ENCODE results near the gene WWOX. TPM values are rescaled to one million over a fixed set of nuclear protein-coding genes. Genes with fewer than 3 reads are reported as not detected.

Gene WWOX
- total RNA-seq, 1 experiment from 2014 or later: 15.6 TPM

- Histone ChIP-seq H3K4ac (ENCODE audit: low read depth, low read length) (no peak overlapping the region), H3T11ph (ENCODE audit: low read length) (no peak overlapping the region), H3K23me2 (ENCODE audit: insufficient read length, low read depth, low read length, poor library complexity, severe bottlenecking) (no peaks in the 10 kb centered on the region), H3K27me3 (ENCODE audit: insufficient read depth, low read length) (no peaks in the 10 kb centered on the region), H2AFZ (ENCODE audit: low read length) (no peak overlapping the region), H2BK5ac (ENCODE audit: insufficient read length, low read length) (no peak overlapping the region), H2BK120ac (ENCODE audit: low read depth, low read length, poor library complexity, severe bottlenecking) (no peak overlapping the region), H4K5ac (ENCODE audit: insufficient read length, low read depth, low read length) (no peak overlapping the region), H3K23ac (ENCODE audit: insufficient read length, low read depth, low read length) (no peak overlapping the region), H4K91ac (ENCODE audit: insufficient read length, low read depth, low read length) (no peak overlapping the region), H3K79me2 (ENCODE audit: insufficient read depth, low read length) (no peaks in the 10 kb centered on the region), H3K27ac (ENCODE audit: insufficient read length, low read depth, low read length) (no peak overlapping the region), H3K18ac (ENCODE audit: insufficient read length, low read depth, low read length) (no peak overlapping the region), H3K4me2 (ENCODE audit: insufficient read depth, insufficient read length, low read length) (no peak overlapping the region), H4K20me1 (ENCODE audit: control insufficient read depth, insufficient read depth, insufficient read length) (no peaks in the 10 kb centered on the region), H2BK20ac (ENCODE audit: low read depth, low read length, poor library complexity, severe bottlenecking) (no peak overlapping the region), H3K79me1 (ENCODE audit: insufficient read depth, low read depth, low read length, poor library complexity, severe bottlenecking) (no peaks in the 10 kb centered on the region), H2AK5ac (ENCODE audit: insufficient read length, low read length) (no peak overlapping the region), H4K8ac (replicated peaks; ENCODE audit: insufficient read length, low read depth, low read length) (no peak overlapping the region), H3K9ac (ENCODE audit: extremely low read depth, insufficient read length, low read length) (no peak overlapping the region), H3K4me1 (ENCODE audit: insufficient read depth, low read length) (0 out of 2 replicates have a peak, but pooled peaks cover 3% of the 10 kb centered on the region), H2BK15ac (ENCODE audit: low read depth, low read length) (no peak overlapping the region), H3K56ac (ENCODE audit: insufficient read length, low read depth, low read length) (no peak overlapping the region), H3K14ac (ENCODE audit: insufficient read depth, low read length) (no peak overlapping the region), H2BK12ac (ENCODE audit: insufficient read length, low read depth, low read length) (no peak overlapping the region), H3K9me3 (ENCODE audit: control insufficient read depth, low read depth, low read length) (no peaks in the 10 kb centered on the region)
- H3K27me3 Mint-ChIP-seq (ENCODE audit: low read depth): no peaks in the 10 kb centered on the region
- no peak overlapping the region for H3K4me3 Mint-ChIP-seq
- no CpG with 5 or more reads among the region's 3 CpGs for WGBS (ENCODE audit: extremely low coverage, insufficient read length, low lambda C conversion rate)
- H3K9me3 Mint-ChIP-seq: no peaks in the 10 kb centered on the region
- no peak for TF ChIP-seq CTCF (conservative IDR thresholded peaks at IDR 0.05)
- no peaks in the 10 kb centered on the region for H3K36me3 Mint-ChIP-seq (ENCODE audit: insufficient read depth in 1 of 3, low read depth in 3 of 3)
- H3K4me1 Mint-ChIP-seq: peaks cover 10 to 12% of the 10 kb centered on the region in 2 experiments
- no peak overlapping the region for H3K27ac Mint-ChIP-seq
- no peak for DNase-seq
Observed at GRCh38 chr16:78751601-78752000, 652.1 kb downstream of the WWOX start.
